RWPE2 (cell line): ENCODE results near the gene NFATC4.

Experiments used
- ATAC-seq: fragments of 200-7000 bp; cut with Tn5 transposase; 3 replicates; pipeline ENCODE4 v1.9.1; 2021; ENCODE audit warnings: low read depth
- DNase-seq: peaks from one replicate; pipeline ENCODE4 v3.0.0-alpha.2; 2020; ENCODE audit warnings: low spot score
- H3K27ac ChIP-seq: fragments of 450-650 bp; 2 replicates; pipeline ENCODE4 v1.5.1; 2017; ENCODE audit warnings: mild to moderate bottlenecking; ENCODE audit not compliant: poor library complexity, severe bottlenecking
- H3K27me3 ChIP-seq: fragments of 250-450 bp; sonication (Bioruptor Pico); 2 replicates; pipeline ENCODE4 v1.5.1; 2021; ENCODE audit warnings: mild to moderate bottlenecking, moderate library complexity; ENCODE audit not compliant: insufficient read depth, poor library complexity, severe bottlenecking
- H3K36me3 ChIP-seq: fragments of 250-450 bp; sonication (Bioruptor Pico); 2 replicates; pipeline ENCODE4 v1.5.1; 2020; ENCODE audit warnings: low read depth, mild to moderate bottlenecking, moderate library complexity
- H3K4me1 ChIP-seq: fragments of 250-450 bp; sonication (Bioruptor Pico); 2 replicates; pipeline ENCODE4 v1.5.1; 2021; ENCODE audit warnings: mild to moderate bottlenecking, moderate library complexity; ENCODE audit not compliant: insufficient read depth, poor library complexity, severe bottlenecking
- H3K4me3 ChIP-seq: fragments of 250-450 bp; sonication (Bioruptor Pico); 2 replicates; pipeline ENCODE4 v1.5.1; 2021; ENCODE audit warnings: mild to moderate bottlenecking, moderate library complexity; ENCODE audit not compliant: severe bottlenecking
- H3K9me3 ChIP-seq: fragments of 250-450 bp; sonication (Bioruptor Pico); 2 replicates; pipeline ENCODE4 v1.5.1; 2021; ENCODE audit warnings: mild to moderate bottlenecking, moderate library complexity; ENCODE audit not compliant: severe bottlenecking
- TF ChIP-seq, protein P1 (sequence below): fragments of 450-650 bp; IDR thresholded peaks from one replicate; pipeline ENCODE4 v1.5.1; 2017; ENCODE audit warnings: mild to moderate bottlenecking, moderate library complexity; ENCODE audit not compliant: poor library complexity, severe bottlenecking

The NFATC4 gene

GRCh38 chr14:24426150-24426911, 58.3 kb downstream of the NFATC4 start:
- ATAC-seq, result peak; percentile 25
- H3K36me3 ChIP-seq, result peaks cover 2% of the 10 kb centered on the region
- H3K9me3 ChIP-seq, result no peaks in the 10 kb centered on the region
- H3K4me1 ChIP-seq, result peaks cover 34% of the 10 kb centered on the region
- no peak for DNase-seq
- TF ChIP-seq, protein P1, sequence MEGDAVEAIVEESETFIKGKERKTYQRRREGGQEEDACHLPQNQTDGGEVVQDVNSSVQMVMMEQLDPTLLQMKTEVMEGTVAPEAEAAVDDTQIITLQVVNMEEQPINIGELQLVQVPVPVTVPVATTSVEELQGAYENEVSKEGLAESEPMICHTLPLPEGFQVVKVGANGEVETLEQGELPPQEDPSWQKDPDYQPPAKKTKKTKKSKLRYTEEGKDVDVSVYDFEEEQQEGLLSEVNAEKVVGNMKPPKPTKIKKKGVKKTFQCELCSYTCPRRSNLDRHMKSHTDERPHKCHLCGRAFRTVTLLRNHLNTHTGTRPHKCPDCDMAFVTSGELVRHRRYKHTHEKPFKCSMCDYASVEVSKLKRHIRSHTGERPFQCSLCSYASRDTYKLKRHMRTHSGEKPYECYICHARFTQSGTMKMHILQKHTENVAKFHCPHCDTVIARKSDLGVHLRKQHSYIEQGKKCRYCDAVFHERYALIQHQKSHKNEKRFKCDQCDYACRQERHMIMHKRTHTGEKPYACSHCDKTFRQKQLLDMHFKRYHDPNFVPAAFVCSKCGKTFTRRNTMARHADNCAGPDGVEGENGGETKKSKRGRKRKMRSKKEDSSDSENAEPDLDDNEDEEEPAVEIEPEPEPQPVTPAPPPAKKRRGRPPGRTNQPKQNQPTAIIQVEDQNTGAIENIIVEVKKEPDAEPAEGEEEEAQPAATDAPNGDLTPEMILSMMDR, result no peak
- peak overlapping the region; percentile 72 for H3K27ac ChIP-seq
- no peaks in the 10 kb centered on the region for H3K27me3 ChIP-seq
- H3K4me3 ChIP-seq, result no peak overlapping the region

DNA sequence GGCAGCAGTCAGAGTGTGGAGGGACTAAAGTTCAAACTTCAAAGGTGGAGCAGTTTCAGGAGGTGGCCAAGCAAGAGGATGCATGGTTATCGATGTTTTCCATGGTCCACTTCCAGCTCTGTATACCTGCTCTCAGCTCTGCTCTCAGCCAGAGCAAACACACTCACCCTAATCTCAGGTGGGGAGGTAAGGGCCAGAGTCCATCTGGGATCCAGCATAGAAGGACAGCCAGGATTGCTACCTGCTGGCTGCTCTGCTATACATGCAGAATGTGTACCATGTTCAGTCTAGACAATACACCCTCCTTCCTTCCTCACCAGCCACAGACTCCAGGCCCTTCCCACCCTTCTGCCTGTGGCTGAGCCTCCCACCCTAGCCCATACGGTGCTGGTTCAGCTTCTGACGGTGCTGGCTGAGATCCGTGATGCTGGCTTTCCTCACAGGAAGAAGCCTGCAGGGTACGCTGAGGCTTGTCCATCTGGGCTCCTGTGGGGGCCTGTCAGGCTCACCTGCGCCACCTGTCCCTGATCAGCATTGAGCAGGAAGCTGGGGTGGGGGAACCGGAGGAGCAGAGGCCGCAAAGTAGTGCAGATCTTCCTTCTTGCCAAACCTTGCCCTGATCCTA, 59.0 kb downstream of the NFATC4 start:
- no peak for DNase-seq
- ATAC-seq, result no peak
- no peaks in the 10 kb centered on the region for H3K27me3 ChIP-seq
- H3K36me3 ChIP-seq, result peaks cover 9% of the 10 kb centered on the region
- no peak overlapping the region for H3K4me3 ChIP-seq
- no peaks in the 10 kb centered on the region for H3K9me3 ChIP-seq
- H3K27ac ChIP-seq, result peak overlapping the region; percentile 72
- TF ChIP-seq, protein P1, result no peak
- H3K4me1 ChIP-seq, result peaks cover 34% of the 10 kb centered on the region

GRCh38 chr14:24427537-24428508, 59.8 kb downstream of the NFATC4 start:
- Histone ChIP-seq H3K4me1 (peaks cover 34% of the 10 kb centered on the region), H3K27me3 (no peaks in the 10 kb centered on the region), H3K27ac (peak overlapping the region; percentile 72), H3K36me3 (peaks cover 17% of the 10 kb centered on the region), H3K4me3 (no peak overlapping the region), H3K9me3 (no peaks in the 10 kb centered on the region)
- DNase-seq, result no peak
- TF ChIP-seq, protein P1, result no peak
- no peak for ATAC-seq

DNA sequence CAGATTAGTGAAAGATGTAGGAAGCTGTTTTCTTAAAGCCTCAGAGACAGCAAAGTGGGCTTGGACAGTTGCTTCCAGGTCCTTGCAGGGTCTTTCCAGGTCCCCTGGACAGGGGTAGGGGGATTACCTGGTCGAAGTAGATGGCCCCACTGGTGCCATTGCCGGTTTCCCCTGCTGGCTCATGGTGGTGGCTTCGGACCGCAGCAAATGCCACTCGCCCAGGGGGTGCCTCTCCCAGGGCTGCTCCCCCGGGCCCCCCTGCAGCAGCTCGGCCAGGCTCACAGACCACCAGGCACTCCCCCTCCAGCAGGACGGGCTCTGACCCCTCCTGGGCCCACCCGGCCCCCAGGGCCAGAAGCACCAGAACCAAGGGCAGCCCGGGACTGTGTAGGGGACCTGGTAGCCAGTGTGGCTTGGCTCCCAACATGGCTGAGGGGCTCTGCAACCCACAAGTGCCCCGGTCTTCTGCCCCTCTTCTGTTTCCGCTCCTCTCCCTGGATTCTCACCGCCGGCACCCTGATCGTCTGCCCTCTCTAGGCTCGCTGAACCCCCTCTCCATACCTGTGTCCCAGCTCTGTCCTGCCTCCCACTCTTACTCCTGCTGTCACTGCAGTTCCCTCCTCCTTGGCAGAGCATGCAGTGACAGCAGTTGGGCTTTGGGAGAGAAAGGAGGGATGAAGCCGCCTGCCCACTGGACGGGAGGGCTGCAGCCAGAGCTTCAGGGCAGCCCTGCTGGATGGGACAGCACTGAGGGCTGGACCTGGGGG, 60.8 kb downstream of the NFATC4 start:
- DNase-seq (no peak), ATAC-seq (no peak)
- H3K4me1 ChIP-seq, result peaks cover 34% of the 10 kb centered on the region
- TF ChIP-seq, protein P1, result no peak
- no peaks in the 10 kb centered on the region for H3K27me3 ChIP-seq
- peak overlapping the region; percentile 75 for H3K27ac ChIP-seq
- no peak overlapping the region for H3K4me3 ChIP-seq
- no peaks in the 10 kb centered on the region for H3K9me3 ChIP-seq
- H3K36me3 ChIP-seq, result peaks cover 27% of the 10 kb centered on the region
